Inferior parietal cortex (tissue), 1 donor: Measurements from ENCODE around the gene DHRS13.
"Not testable (repeated sequence)": the region's sequence is repeated elsewhere in the genome, so short reads cannot be mapped to it uniquely, and the experiment has no call there.

Experiments
- DNase-seq: peaks from one replicate; pipeline ENCODE4 v3.0.0-alpha.2; 2016; ENCODE audit errors: extremely low spot score

The DHRS13 gene

DNA sequence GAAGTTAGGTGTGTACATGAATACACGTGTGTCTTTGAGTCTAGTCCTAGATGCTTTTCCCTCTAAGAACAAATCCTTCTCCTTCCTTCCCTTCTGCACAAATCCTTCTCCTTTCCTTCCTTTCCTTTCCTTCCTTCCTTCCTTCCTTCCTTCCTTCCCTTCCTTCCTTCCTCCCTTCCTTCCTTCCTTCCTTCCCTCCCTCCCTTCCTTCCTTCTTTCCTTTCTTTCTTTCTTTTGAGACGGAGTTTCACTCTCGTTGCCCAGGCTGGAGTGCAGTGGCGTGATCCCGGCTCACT, 615 bp upstream of the DHRS13 start:
- DNase-seq = not testable (repeated sequence)

DNA sequence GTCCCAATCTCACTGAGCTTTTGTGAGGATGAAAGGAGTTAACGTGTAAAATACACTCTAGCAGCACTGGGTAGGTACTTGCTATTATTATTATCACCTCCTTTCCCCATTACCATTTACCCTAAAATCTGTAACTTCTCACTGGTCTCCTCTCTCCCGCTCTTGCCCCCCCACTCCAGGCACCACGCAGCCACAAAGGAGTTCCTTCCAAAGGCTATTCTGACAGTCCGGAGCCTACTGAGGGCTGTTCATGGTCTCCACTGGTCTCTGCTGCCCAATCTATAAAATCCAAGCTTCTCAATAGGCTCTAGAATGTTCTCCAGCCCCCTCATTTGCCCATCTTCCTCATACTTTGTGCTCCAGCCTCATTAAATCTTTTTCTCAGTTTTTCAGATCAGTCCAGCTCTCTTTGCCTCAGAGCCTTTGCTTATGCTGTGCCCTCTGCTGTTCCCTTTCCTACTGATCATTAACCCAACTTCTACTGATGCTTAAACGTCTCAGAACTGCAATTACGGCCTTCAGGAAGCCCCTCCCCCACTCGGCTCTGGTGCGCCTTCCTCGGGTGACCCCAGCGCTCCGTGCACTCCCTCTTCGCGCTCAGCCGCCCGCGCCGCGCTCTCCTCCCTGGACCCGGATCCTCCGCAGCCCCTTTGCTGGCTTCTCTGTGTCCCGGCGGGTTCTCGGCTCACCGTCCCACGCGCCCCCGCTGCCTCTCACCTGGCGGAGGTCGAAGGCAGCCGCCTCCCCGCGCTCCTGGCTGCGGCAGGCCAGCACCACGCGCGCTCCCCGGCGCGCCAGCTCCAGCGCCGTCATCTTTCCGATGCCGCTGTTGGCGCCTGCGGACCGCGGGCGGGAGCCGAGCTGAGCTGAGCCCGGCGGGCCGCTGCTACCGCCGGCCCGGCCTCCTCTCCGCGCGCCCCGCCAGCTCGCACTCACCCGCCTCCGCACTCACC, 737 bp downstream of the DHRS13 start:
- DNase-seq = no peak

DNA sequence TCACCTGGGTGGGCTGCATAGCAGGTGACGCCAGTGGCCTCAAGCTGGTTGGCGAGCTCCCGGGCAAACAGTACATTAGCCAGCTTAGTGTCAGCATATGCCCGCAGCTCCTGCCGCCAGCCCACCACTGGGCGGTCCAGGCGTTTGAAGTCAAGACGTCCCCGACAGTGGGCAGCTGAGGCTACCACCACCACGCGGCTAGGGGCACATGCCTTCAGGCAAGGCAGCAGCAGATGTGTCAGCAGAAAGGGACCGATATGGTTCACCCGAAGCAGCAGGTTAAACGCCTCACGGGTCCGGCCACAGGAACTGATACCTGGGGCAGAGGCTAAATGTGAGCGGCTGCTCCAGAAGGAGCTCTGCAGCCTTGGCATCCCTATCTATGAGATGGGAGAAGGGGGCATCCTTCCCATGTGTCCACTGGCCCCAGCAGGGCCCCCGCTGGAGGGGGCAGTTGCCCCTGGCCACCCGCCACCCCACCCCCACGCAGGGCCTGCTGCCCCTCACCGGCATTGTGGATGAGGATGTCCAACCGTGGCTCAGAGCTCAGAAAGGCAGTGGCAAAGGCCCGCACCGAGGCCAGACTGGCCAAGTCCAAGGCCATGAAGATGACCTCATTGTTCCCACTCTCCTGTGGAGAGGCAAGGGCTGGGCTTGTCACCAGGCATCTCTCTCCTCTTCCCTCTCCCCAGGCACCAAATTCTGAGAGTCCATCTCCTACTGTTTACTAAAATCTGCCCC, 1.7 kb downstream of the DHRS13 start:
- no peak for DNase-seq

DNA sequence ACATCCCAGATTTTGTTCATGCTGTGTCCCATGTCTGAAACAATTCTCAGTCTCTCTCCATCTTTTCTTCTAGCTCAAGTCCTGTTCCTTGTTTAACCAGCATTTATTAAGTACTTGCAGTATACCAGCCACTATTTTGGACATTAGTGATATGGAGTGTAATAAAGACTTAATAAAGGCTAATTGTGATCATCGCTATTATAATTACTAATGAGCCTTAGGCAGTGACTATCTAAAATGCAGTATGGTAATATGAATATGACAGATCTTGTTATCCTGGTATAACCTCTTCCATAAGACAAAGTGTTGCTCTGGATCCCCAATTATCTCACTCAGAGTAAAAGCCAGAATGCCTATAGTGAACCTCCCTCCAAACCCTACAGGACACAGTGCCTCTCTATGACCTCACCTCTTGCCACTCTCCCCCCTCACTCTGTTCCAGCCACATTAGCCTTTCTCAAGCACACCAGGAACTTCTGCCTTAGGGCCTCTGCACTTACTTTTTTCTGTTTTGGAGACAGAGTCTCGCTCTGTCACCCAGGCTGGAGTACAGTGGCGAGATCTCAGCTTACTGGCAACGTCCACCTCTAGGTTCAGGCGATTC, 3.6 kb downstream of the DHRS13 start:
- no peak for DNase-seq

DNA sequence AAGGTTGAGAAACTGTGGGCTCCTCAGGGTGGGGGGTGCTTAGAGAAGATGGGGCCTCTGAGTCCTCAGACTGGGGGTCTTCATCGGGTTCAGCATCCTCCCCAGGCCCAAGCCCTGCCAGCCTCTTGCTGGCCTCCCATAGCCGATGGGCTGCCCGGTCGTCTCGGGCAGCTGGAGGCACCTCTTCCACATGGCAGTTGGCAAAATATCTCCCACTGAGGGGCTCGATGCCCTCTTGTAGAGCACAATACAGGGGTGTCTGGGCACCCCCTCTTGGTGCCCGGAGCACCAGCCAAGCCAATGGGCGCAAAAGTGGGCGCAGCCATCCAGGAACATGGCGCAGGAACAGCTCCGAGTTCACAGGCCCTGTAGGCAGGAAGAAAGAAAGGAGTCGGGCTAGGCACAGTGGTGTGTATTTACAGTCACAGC, 4.3 kb downstream of the DHRS13 start:
- no peak for DNase-seq

DNA sequence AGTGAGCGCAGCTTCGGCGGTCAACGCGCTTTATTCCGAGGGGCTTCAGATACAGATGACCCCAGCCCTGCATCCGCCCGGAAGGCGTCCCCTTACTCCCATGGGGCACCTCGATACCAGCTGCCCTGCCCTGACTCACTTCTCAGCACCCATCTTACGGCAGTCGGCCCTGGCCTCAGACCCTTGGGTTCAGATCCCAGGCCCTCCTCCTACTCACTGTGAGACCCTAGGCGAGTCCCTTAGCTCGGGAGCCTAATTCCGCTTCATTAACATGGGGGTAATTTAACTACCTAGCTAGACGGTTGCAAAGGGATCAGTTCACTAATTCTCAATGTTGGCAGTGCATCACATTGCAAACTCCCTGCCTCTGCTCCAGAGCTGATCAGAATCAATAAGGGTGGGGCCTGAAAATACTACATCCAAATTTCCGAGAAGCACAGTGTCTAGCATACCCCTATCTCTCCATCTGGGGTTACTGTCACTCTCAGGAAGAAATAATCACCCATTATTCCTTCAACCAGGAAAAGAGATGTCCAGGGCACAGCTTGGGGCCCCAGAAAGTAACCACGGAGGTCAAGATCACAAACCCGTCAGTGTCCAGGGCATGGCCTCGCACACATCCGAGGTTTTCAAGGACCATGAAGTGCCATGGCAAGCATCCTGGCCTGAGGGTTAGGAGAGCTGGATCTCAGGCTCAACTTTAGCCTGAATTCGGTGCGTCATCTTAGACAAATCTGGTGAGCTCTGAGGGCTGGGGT, 4.9 kb downstream of the DHRS13 start:
- no peak for DNase-seq

DNA sequence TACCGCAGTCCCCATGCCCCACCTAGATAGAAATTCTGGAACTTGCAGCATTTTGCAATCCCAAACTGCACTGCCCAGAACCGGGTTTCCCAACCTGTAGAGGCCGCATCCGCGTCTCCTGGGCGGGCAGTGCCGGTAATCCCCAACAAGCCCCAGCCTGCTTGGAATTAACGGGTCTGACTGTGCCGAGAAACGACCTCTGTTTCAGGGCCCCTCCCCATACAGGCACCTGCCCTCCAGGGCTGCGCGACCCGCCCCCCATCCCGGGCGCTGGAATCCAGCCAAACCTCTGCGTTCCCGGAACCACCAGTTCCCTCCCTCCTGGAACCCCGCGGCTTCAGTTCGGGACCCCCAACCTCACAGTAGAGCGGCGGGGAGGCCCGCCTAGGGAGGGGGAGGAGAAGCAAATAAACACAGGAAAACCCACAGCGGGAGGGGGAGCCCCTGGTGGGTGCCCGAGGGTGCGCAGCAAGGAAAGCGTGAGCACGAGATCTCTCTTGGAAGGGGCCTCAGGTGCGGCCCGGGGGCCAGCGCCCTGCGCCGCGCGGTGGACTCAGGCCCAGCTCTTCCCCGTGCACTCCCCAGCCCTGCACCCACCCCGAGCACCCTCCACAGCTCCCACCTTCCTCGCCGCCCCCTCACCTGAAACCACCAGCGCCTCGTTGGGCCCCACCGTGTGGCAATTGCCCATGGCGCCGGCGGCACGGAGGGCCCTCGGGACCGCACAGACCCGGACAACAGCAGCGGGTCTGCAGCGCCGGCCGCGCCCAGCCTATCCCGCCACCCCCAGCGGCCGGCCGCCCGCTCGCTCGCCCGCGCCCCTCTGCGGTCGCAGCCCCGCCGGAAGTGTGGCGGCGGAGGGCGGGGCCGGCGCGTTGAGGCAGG, 5.8 kb downstream of the DHRS13 start, which contains the start of gene FLOT2:
FLOT2 (minus strand) TSS at position 850 of the 885 bp plus-strand sequence; CDS start at position 691, 159 bp downstream.
- no peak for DNase-seq

DNA sequence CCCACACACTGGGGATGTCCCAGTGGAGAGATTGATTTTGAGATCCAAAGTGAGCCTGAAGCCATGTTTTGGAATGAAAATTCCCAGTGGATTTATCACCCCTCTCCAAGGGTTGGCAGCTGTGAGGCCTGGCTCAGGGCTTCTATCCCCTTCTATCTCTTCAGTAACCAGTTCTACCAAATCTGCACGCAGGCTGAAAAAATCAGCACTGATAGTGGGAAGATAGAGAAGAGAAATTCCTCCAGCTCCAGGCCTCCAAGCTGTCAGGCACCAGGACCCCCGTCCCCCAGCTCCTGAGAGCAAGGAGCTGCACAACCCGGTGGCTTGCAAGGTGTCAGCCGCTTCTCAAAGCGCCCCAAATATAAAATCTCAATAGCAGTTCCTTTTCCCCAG, 6.4 kb downstream of the DHRS13 start:
- DNase-seq = no peak

DNA sequence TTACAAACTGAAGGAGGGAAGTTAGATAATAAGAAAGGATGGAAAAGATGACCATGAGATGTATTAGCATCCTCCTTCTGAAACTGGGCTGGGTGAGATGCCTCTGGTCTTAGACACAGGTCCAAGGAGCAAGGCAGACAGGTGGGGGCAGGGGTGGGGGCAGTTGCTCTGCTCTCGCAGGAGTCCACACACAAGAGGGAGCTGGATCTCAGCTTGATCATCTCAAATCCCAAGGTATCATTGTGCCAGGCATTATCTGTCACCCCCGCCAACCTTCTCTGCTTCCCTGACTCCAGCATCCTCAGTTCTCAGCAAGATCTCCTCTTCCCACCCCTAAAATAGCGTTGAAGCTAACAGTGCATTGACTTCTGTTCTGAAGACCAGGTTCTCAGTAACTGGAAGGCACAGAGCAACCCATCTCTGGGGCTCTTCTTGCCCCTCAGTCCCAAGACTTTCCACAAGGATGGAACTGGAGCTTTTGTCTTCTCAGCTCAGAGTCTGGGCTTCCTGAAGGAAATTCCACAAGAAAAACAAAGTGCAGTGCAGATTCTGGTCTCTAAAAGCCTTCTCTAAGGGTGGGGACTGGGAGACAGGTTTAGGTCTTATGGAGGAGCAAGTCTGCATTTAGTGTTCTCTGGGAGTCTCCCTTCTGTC, 7.0 kb downstream of the DHRS13 start:
- DNase-seq = no peak

DNA sequence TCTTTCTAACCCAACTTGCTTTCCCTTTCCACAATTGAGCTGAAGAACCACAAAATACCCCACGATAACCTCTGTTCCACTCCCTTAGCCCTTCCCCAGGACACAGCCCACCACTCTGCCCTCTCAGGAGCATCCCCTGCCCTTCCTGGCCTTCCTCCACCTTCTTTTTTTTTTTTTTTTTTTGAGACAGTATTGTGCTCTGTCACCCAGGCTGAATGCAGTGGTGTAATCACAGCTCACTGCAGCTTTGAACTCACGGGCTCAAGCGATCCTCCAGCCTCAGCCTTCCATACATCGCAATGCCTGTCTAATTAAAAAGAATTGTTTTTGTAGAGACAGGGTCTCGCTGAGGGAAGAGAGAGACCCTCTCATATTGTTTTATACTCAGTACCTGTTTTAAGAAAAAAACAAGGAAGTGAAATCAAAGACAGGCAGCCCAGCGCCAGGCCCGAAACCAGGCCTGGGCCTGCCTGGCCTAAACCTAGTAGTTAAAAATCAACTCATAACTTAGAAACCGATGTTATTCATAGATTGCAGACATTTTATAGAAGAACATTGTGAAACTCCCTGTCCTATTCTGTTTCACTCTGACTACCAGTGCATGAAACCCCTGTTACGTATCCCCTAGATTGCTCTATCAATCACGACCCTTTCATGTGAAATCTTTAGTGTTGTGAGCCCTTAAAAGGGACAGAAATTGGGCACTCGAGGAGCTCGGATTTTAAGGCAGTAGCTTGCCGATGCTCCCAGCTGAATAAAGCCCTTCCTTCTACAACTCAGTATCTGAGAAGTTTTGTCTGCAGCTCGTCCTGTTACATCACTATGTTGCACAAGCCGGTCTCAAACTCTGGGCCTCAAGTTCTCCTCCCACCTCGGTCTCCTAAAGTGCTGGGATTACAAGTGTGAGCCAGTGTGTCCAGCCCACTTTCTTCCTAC, 9.4 kb downstream of the DHRS13 start:
- DNase-seq = not testable (repeated sequence)

DNA sequence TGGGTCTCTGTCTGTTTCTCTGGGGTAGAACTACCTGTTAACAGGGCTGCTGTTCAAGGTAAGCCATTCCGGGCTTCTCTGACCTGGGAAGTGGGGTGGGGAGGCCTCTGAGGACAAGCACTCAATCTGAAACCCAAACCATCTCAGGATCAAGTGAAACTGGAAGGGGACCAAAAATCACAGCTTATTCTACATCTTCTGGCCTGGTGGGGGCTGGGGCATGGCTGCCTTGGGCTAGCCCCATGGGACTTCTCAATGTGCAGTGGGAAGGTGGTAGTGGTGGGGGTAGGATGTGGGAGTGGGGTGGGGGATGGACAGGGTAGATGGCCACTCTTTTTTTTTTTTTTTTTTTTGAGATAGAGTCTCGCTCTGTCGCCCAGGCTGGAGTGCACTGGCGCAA, 10.9 kb downstream of the DHRS13 start:
- DNase-seq = no peak

DNA sequence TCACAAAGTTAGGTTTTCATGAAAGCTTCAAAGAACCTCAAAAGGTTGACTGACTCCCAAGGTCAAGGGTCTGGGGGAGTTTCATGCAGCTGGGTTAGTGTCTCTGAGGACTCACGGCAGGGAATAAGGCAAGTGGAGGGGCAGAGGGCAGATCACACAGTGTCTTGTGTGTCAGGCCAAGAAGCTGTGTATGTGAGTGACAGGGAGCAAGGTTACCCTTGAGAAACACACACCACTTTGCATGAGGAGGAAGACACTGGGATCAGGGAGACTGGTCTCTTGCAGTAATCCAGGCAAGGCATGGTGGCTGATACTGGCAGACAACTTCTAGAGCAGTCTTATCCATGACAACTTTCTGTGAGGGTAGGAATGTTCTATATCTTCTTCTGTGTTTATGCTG, 11.7 kb downstream of the DHRS13 start:
- no peak for DNase-seq

DNA sequence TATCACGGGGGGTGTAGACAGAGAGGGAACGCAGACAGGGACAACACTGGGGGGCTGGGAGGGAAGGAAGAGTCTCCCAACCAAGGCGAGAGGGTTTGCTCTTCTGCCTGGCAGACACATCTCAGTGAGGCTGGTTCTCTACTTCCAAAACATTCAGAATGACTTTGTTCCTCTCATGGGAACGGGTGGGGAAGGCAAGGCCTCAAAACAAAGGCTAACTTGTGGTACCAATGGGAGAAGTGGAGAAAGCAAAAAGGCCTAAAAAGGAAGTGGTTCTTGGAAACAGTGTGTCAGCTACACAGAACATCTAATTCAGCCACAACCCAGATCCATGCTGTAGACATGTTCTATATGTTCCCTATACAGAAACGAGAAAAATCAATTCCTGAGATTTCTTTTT, 12.9 kb downstream of the DHRS13 start:
- no peak for DNase-seq

DNA sequence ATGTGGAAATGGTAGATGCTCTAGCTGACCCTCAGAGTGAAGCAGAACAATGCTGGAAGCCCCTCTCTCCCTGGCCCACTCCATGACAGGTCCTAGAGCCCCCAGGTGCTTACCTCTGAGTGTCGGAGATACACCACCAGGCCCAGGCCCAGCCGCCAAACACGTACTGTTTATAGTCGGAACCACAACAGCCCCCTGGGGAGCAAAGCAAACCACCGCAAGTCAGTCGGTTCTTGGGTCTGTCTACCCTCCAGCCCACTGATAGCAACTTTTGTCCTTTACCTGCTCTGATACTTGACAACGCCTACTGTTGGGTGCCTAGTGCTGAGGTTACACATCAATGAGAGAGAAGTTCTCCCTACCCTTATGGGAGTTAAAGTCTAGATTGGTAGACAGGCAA, 14.0 kb downstream of the DHRS13 start:
- no peak for DNase-seq

DNA sequence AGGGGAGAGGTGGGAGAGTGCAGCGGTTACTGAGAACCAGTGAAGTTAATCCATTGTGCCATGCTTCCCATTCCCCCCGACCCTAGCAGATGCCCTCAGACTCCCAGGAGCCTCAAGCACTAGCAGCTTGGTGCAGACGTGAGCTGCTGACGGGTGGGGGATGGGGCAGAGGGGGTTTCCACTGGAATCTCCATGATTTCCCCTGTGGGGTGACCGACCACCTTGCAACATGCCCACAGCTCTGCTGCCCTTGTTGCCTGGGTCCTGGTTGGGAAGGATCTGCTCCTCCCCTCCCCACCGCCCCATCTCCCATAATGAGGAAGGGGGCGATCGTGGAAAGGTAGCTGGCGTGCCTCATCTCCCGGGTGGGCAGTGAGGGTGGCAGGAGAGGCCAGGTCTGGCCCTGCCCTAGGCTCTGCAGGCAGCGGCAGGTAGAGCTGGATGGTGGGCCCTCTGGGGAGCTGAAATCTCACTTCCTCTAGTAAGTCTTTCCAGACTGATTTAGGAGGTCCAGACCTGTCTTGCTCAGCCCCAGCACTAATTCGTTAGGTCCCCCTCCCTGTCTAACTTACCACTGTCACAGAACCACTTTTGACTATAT, 14.9 kb downstream of the DHRS13 start:
- DNase-seq = no peak

DNA sequence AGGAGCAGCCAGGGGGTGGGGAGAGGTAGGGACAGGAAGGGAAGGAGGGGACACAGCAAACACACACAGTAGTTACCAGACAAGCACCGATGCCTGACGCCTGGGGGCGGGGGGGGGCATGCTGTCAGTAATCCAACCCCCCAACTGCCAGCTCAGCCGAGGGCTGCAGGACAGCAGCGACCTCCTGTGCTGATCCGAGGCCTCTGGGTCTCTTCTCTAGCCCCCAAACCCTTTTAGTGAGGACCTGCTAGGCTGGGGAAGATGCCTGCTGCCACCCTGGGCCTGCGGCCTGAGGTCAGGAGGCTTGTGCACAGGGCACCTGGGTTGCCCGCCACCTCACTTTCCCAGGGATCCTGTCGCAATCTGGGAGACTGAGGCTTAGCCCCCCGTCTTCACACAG, 16.9 kb downstream of the DHRS13 start:
- no peak for DNase-seq

DNA sequence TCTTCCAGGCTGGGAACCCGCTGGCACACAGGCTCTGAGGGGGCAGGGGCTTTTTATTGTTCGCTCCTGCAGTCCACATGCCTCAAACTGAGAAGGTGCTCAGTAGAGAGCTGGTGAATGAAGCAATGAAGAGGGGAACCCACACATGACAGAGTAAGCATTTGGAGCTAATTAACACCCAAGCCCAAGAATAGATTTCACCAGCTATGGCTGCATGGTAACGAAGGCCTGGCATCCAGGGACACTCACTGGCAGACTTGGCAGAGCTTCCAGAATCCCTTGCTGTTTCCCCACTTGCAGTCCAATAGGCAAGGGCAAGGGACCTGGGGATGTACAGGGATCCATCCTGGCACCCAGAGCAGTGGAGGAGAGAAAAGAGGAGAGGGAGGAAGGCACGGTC, 17.5 kb downstream of the DHRS13 start:
- DNase-seq = no peak

DNA sequence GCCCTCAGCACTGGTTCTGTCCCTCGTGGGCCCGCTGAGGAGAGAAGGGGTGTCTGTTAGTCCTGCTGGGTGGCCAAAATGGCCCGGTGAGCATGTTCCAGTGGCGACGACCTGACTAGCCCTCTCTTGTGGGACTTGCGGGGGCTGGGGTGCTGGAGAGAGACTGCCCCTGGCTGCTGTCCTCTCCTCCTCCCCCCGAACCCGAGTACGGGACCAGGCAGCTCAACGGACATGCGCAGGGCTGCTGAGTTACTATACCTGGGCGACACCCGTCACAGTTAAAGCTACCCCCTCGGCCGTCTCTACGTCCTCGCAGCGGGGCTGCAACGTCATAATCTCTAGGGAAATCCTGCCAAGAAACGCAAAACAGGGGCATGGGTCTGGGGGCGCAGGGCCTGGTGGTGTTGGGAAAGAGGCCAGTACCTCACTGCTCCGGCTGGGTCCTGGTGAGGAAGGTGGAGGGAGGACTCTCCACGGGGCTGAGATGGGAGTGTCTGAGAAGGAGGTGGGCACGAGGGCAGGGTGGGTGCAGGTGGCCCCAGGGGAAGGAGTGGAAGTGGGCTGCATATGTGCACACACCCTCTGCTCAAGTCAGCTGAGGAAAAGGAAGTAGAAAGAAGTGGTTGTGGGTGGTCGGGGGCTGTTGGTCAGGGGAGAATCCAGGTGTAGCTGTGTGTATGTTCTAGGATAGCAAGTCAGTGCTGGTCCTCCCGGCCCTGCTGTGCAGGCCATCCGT, 18.7 kb downstream of the DHRS13 start:
- no peak for DNase-seq
